Transverse colon (tissue), 4 donors: Measurements from ENCODE around the gene APOL5.

ENCODE experiments used
- CTCF ChIP-seq, 5 experiments: fragments of 200-600 bp in 3 of 5; fragments of 450-650 bp in 2 of 5; sonication (generic) in 3 of 5; IDR thresholded peaks; 1 replicate in 2 of 5; 2 replicates in 3 of 5; pipeline ENCODE4 v1.5.1; 2016 to 2017; ENCODE audit warnings: antibody characterized with exemption in 5 of 5, inconsistent platforms in 3 of 5, mild to moderate bottlenecking in 2 of 5, moderate library complexity in 1 of 5
- EP300 ChIP-seq: sonication (generic); formaldehyde crosslinking; IDR thresholded peaks from one replicate; pipeline ENCODE4 v1.6.1; 2017; ENCODE audit warnings: antibody characterized with exemption, low read depth
- POLR2A ChIP-seq: fragments of 450-650 bp; IDR thresholded peaks from one replicate; pipeline ENCODE4 v1.6.1; 2016; ENCODE audit warnings: antibody characterized with exemption, mild to moderate bottlenecking, moderate library complexity
- POLR2AphosphoS5 ChIP-seq, 3 donors: sonication (generic); formaldehyde crosslinking; IDR thresholded peaks; one replicate each; pipeline ENCODE4 v1.6.1; 2016; ENCODE audit warnings: antibody characterized with exemption in 3 of 3

- TF ChIP-seq CTCF (IDR thresholded peaks at IDR 0.05) (no peak), EP300 (no peak), POLR2A (no peak), POLR2AphosphoS5 (IDR thresholded peaks at IDR 0.05) (no peak)
Observed at GRCh38 chr22:35743326-35743860, 25.7 kb downstream of the APOL5 start.
